Kasumi-1 (cell line): ENCODE data around the gene PLCB2.

Experiments
- DNase-seq, 2 experiments: peaks; one replicate each; lab custom pipeline; 2025; lab: John Stamatoyannopoulos, UW

Gene PLCB2

GRCh38 chr15:40271685-40272484 is 35.9 kb downstream of the PLCB2 start:
- no peak for DNase-seq

DNA sequence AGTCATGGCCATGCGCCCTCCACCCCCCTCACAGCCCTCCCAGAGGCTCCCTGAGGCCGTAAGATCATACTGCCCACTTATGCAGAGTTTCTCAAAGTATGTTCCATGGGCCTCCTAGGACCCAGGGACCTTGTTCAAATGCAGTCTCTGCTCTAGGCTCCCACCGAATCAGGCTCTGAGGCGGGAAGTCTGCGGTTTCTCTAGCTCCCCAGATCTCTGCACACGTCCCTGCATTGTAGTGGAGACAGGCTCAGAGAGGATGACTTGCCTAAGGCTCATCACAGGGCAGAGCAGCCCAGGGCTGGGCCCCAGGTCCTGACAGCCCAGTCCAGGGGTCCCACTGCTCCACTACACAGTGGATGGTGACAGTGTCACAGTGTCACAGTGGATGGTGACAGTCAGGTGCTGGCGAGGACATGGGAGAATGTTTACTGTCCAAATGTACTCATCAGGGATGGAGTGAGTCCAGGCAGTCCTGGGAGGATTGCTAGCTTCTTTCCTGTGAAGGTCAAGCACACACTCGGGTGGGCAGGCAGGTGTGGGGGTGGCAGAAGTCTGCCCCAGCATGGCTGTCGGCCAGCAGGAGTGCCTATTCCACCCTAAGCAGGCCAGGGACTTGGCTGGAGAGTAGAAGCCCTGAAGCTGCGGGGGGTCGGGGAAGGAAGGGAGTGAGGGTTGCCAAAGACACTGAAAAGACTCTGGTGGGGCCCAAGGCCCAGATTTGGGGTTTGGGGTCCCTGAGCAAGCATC is 37.3 kb downstream of the PLCB2 start:
- DNase-seq = no peak

- DNase-seq = no peak
Observed at GRCh38 chr15:40269604-40270003, 38.1 kb downstream of the PLCB2 start.

GRCh38 chr15:40267670-40268069 is 40.1 kb downstream of the PLCB2 start:
- DNase-seq = no peak

- peak; percentile 54 to 55 for DNase-seq
Observed at GRCh38 chr15:40266828-40267304, 40.9 kb downstream of the PLCB2 start.

DNA sequence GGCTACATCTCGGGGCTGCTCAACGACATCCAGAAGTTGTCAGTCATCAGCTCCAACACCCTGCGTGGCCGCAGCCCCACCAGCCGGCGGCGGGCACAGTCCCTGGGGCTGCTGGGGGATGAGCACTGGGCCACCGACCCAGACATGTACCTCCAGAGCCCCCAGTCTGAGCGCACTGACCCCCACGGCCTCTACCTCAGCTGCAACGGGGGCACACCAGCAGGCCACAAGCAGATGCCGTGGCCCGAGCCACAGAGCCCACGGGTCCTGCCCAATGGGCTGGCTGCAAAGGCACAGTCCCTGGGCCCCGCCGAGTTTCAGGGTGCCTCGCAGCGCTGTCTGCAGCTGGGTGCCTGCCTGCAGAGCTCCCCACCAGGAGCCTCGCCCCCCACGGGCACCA is 41.9 kb downstream of the PLCB2 start:
- no peak for DNase-seq

GRCh38 chr15:40265355-40265754 is 42.4 kb downstream of the PLCB2 start:
- DNase-seq = no peak

GRCh38 chr15:40264321-40265153 is 43.2 kb downstream of the PLCB2 start:
- no peak for DNase-seq

- no peak for DNase-seq
Observed at GRCh38 chr15:40263024-40263754, 44.5 kb downstream of the PLCB2 start.

DNA sequence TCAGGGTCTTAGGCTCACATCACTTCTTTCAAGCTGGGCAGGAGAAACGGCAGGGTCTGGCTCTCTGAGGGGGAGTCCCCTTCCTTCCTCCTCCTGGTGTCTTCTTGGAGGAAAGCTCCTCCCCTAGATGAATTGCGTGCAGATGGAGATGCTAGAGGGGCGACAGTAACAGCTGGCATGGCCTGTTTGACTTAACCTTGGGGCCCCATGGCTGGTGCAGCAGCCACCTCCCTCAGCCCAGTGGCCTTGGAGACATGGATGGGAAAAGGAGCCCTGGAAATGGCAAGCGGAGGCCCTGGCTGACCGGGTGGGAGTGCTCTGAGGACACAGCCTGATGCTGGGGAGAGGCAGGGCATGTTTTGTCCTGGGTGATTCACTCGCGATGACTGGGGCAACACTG is 48.7 kb downstream of the PLCB2 start:
- no peak for DNase-seq

DNA sequence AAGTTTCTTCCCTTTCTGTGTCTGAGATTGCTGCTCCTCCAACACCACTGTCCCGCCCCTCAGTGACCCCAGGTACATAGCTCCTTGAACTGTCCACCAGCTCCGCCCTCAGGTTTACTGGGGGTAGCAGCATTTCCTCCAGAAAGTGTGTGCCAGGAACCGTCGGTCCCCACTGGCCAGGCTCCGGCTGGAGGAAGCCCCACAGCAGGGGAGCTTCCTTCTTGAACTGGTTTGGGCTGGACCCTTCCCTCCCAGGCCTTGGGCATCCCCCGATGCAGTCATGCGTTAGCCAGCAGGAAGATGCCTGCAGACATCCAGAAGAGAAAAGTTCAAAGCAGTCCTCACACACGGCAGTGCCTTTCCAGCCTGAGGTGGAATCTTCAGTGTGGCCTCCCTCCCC is 49.2 kb downstream of the PLCB2 start:
- no peak for DNase-seq

- no peak for DNase-seq
Observed at GRCh38 chr15:40257656-40258450, 49.9 kb downstream of the PLCB2 start.

DNA sequence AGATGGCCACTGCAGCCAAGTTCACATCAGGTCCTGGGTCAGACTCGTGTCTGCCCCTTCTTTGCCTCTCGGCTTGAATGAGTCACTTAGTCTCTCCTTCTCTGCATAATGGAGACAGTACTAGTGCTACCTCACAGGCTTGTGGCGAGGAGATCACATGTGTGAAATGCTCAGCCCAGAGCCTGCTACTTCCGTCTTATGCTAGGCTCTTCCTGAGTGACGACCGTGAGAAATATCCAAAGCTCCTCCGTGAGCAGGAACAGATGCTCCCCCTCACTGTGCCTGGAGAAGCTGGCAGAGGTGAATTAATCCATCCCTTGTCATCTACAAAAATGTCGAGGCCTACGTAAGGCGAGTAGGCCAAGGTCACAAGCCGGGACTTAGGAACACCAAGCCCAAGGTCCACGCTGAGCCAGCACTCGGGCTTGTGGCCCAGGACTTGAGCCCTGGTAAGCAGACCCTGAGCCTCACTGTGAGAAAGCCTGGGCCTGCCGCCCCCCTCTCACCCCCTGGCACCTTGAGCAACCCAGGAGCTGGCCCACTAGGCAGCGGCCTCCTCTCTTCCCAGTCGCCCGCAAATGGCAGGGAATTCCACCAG is 51.0 kb downstream of the PLCB2 start:
- peak; percentile 53 to 60 for DNase-seq

DNA sequence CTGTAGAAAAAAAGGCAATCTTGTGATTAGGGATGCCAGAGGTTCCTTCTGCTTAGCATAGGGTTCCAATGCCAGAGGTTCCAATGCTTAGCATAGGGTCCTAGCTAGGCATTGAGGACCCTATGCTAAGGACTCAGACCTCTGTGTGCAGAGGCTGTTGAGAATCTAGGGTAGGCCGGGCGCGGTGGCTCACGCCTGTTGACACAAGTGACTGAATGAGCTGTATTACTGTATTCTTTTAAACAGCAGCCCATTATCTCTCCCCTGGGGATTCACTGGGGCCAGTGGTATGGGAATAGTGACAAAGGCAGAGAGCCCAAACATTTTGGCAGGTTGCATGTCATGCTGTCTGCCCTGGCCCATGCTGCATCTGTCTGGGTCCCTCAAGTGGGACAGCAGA is 52.7 kb downstream of the PLCB2 start:
- DNase-seq = no peak

- DNase-seq = no peak
Observed at GRCh38 chr15:40254452-40254851, 53.3 kb downstream of the PLCB2 start.

- no peak for DNase-seq
Observed at GRCh38 chr15:40253167-40253790, 54.5 kb downstream of the PLCB2 start.

- no peak for DNase-seq
Observed at GRCh38 chr15:40252438-40253166, 55.1 kb downstream of the PLCB2 start.

DNA sequence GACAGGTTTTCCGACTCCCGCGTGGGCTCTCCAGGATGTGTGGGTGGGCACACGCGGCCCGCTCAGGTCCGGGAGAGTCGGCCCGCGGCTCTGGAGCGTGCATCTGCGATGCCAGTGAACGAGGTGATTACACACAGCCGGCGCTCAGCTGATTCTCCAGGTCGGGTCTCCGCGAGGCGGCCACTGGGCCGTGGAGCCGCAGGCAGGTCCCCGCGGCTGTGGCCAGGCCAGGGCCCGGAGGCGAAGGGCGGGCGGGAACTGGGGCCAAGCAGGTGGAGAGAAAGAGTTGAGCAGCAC is 55.6 kb downstream of the PLCB2 start:
- DNase-seq = no peak

DNA sequence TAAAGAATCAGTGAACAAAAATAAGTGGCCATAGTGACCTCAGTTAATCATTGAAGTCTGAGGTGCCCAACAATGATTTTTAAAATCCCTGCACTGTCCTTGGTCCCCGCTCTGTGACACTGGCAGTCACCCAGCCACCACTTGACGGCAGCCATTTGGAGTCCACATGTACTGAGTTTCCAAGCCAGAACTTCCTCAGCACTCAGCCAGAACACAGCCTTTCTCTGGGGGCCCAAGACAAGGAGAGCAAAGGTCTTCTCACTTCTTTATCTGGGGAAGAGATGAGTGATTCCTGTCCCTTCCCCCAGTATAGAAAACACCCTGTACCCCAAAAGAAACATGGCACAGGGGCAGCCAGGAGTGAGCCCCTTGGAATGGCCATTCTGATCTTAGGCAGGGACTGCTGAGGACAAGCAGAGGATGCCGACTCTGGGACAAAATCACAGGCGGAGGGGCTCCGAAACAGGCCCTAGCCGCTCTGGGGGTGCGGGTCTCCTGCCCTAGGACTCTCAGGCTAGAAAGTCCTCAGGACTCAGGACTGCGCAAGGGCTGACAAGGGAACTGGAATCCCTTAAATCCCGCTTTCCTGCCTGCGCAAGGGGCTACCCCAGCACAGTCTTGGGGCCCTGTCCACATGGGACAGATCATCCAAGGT is 56.1 kb downstream of the PLCB2 start:
- no peak for DNase-seq
